K562 (cell line): ENCODE results near the gene SYNRG. TPM values are rescaled to one million over a fixed set of nuclear protein-coding genes. Genes with fewer than 3 reads are reported as not detected.
A peak's percentile ranks its signal among the peaks of the same experiment; 100 is the strongest.

Experiments
- BDP1 ChIP-seq: IDR thresholded peaks from 3 replicates; pipeline ENCODE4 v1.6.1; 2011; ENCODE audit not compliant: insufficient read length, insufficient read depth
- ESRRA ChIP-seq: fragments of 450-650 bp; IDR thresholded peaks from 2 replicates; pipeline ENCODE4 v1.6.1; 2014; ENCODE audit warnings: low read depth, mild to moderate bottlenecking, moderate library complexity, borderline replicate concordance
- MEIS2 ChIP-seq: fragments of 450-650 bp; IDR thresholded peaks from 2 replicates; pipeline ENCODE4 v1.6.1; 2014; ENCODE audit warnings: mild to moderate bottlenecking; ENCODE audit not compliant: partially characterized antibody
- MNT ChIP-seq, 2 experiments: fragments of 450-650 bp; conservative IDR thresholded peaks; 2 replicates each; pipeline ENCODE4 v1.6.1; 2017; ENCODE audit warnings: mild to moderate bottlenecking in 2 of 2, moderate library complexity in 2 of 2
- RCOR1 ChIP-seq, 2 experiments: IDR thresholded peaks; 2 replicates each; pipeline ENCODE4 v1.6.1; 2012; ENCODE audit warnings: low read depth in 2 of 2, low read length in 2 of 2, borderline replicate concordance in 1 of 2, improper control_type of control experiment in 1 of 2
- SAFB ChIP-seq: fragments of 200-400 bp; formaldehyde crosslinking; IDR thresholded peaks from 2 replicates; pipeline ENCODE4 v1.6.1; 2017; ENCODE audit warnings: low read depth, low read length, borderline replicate concordance
- SMARCA4 ChIP-seq: fragments of 450-650 bp; IDR thresholded peaks from 2 replicates; pipeline ENCODE4 v1.6.1; 2016
- SMARCE1 ChIP-seq: fragments of 450-650 bp; IDR thresholded peaks from 2 replicates; pipeline ENCODE4 v1.7.1; 2016; ENCODE audit warnings: mild to moderate bottlenecking
- TAF9B ChIP-seq: fragments of 450-650 bp; IDR thresholded peaks from 2 replicates; pipeline ENCODE4 v1.6.1; 2018; ENCODE audit warnings: mild to moderate bottlenecking; ENCODE audit not compliant: partially characterized antibody
- ZNF316 ChIP-seq: fragments of 450-650 bp; IDR thresholded peaks from 2 replicates; pipeline ENCODE4 v1.6.1; 2016
- ZNF407 ChIP-seq: fragments of 450-650 bp; IDR thresholded peaks from 2 replicates; pipeline ENCODE4 v1.6.1; 2016; ENCODE audit warnings: low read depth
- polyA plus RNA-seq, 8 experiments: library from polyadenylated mRNA; depleted of rRNA in 4 of 8; stranded (reverse) in 5 of 8; unstranded in 3 of 8; fragments of >200 nt; fragmentation: Nextera tagmentation in 2 of 8; fragmentation: Illumina TruSeq in 1 of 8; extraction: Ambion mirVana in 2 of 8; extraction: Trizol in 1 of 8; gene quantifications; 2 replicates each; pipeline versions ENCODE4 v1.2.1 to v1.2.3, GENCODE V29; 2011 to 2014; ENCODE audit warnings: inconsistent platforms in 1 of 8, missing spikeins in 1 of 8
- total RNA-seq, 7 experiments: library from RNA; depleted of rRNA in 6 of 7; stranded (reverse); fragments of >200 nt in 6 of 7; fragmentation: Illumina TruSeq in 2 of 7; extraction: Trizol in 2 of 7; gene quantifications; 2 replicates each; pipeline versions ENCODE4 v1.2.1 to v1.2.3, GENCODE V29; 2011 to 2021; ENCODE audit warnings: low replicate concordance in 1 of 7
- TF ChIP-seq, protein P1 (sequence below): fragments of 450-650 bp; IDR thresholded peaks from 2 replicates; pipeline ENCODE4 v1.6.1; 2017; ENCODE audit warnings: antibody characterized with exemption, mild to moderate bottlenecking
- TF ChIP-seq, protein P2 (sequence below): fragments of 450-650 bp; IDR thresholded peaks from 2 replicates; pipeline ENCODE4 v1.6.1; 2016

Gene SYNRG
- total and polyA plus RNA-seq, 9 of the 15 experiments (the other 6 are each of a cell fraction or from before 2014, with no cell fraction given) = 2.9 to 28.2 (median 15.1) TPM

GRCh38 chr17:37640015-37640414, 30.8 kb upstream of the SYNRG start (continued):
- TF ChIP-seq, protein P1, sequence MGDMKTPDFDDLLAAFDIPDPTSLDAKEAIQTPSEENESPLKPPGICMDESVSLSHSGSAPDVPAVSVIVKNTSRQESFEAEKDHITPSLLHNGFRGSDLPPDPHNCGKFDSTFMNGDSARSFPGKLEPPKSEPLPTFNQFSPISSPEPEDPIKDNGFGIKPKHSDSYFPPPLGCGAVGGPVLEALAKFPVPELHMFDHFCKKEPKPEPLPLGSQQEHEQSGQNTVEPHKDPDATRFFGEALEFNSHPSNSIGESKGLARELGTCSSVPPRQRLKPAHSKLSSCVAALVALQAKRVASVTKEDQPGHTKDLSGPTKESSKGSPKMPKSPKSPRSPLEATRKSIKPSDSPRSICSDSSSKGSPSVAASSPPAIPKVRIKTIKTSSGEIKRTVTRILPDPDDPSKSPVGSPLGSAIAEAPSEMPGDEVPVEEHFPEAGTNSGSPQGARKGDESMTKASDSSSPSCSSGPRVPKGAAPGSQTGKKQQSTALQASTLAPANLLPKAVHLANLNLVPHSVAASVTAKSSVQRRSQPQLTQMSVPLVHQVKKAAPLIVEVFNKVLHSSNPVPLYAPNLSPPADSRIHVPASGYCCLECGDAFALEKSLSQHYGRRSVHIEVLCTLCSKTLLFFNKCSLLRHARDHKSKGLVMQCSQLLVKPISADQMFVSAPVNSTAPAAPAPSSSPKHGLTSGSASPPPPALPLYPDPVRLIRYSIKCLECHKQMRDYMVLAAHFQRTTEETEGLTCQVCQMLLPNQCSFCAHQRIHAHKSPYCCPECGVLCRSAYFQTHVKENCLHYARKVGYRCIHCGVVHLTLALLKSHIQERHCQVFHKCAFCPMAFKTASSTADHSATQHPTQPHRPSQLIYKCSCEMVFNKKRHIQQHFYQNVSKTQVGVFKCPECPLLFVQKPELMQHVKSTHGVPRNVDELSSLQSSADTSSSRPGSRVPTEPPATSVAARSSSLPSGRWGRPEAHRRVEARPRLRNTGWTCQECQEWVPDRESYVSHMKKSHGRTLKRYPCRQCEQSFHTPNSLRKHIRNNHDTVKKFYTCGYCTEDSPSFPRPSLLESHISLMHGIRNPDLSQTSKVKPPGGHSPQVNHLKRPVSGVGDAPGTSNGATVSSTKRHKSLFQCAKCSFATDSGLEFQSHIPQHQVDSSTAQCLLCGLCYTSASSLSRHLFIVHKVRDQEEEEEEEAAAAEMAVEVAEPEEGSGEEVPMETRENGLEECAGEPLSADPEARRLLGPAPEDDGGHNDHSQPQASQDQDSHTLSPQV = peak; percentile 31; the same call in 1 of the 2 replicates
- TF ChIP-seq ESRRA (no peak), MEIS2 (peak; percentile 67), ZNF316 (peak; percentile 94), SMARCE1 (peak; percentile 40; the same call in 1 of the 2 replicates), MNT (conservative IDR thresholded peaks at IDR 0.05) (0 out of 4 replicates have a peak, but pooled peaks have one; percentile 16 to 26), SAFB (no peak), BDP1 (no peak), RCOR1 (IDR thresholded peaks at IDR 0.05; ENCODE audit: borderline replicate concordance in 1 of 2, low read depth in 2 of 2, low read length in 2 of 2) (peak in 1 of 2 experiments; percentile 18; a peak in 1 of 4 replicates), ZNF407 (no peak), TAF9B (peak; percentile 25), SMARCA4 (peak; percentile 81)
- TF ChIP-seq, protein P2, sequence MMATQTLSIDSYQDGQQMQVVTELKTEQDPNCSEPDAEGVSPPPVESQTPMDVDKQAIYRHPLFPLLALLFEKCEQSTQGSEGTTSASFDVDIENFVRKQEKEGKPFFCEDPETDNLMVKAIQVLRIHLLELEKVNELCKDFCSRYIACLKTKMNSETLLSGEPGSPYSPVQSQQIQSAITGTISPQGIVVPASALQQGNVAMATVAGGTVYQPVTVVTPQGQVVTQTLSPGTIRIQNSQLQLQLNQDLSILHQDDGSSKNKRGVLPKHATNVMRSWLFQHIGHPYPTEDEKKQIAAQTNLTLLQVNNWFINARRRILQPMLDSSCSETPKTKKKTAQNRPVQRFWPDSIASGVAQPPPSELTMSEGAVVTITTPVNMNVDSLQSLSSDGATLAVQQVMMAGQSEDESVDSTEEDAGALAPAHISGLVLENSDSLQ = peak; percentile 32; the same call in 1 of the 2 replicates
